PC-9 (cell line): Measurements from ENCODE around the gene ENG.

ENCODE experiments used
- CTCF ChIP-seq: fragments of 200-600 bp; sonication (generic); conservative IDR thresholded peaks from 2 replicates; pipeline ENCODE4 v1.6.1; 2017; ENCODE audit warnings: mixed run types, antibody characterized with exemption, mild to moderate bottlenecking, moderate library complexity
- EZH2 ChIP-seq: fragments of 200-600 bp; sonication (generic); IDR thresholded peaks from 2 replicates; pipeline ENCODE4 v1.8.0; 2017; ENCODE audit warnings: antibody characterized with exemption, low read depth

- TF ChIP-seq CTCF (no peak), EZH2 (no peak)
Measured at GRCh38 chr9:127878001-127878651, 23.7 kb upstream of the ENG start.
